Neutrophil (primary cell): ENCODE results near the gene SERPINB6.

Source experiments
- H3K27ac ChIP-seq: fragments of 200-600 bp; sonication (generic); 2 replicates; pipeline ENCODE4 v1.5.1; 2016; ENCODE audit warnings: mild to moderate bottlenecking, moderate library complexity
- H3K27me3 ChIP-seq: fragments of 200-600 bp; sonication (generic); 2 replicates; pipeline ENCODE4 v1.6.0; 2016; ENCODE audit warnings: mild to moderate bottlenecking
- H3K36me3 ChIP-seq: fragments of 200-600 bp; sonication (generic); 2 replicates; pipeline ENCODE4 v1.5.1; 2017
- H3K4me1 ChIP-seq, 2 experiments: fragments of 200-600 bp in 1 of 2; sonication (generic) in 1 of 2; 1 replicate in 1 of 2; 2 replicates in 1 of 2; pipeline versions ENCODE4 v1.5.1 to v1.6.1; 2013 to 2016; ENCODE audit warnings: low read depth in 1 of 2, low read length in 1 of 2, mild to moderate bottlenecking in 1 of 2, moderate library complexity in 1 of 2; ENCODE audit not compliant: control insufficient read depth in 1 of 2, insufficient read depth in 1 of 2
- H3K4me3 ChIP-seq, 2 experiments: fragments of 200-600 bp in 1 of 2; sonication (generic) in 1 of 2; 1 replicate in 1 of 2; 2 replicates in 1 of 2; pipeline ENCODE4 v1.5.1; 2013 to 2016; ENCODE audit warnings: low read depth in 1 of 2, low read length in 1 of 2, mild to moderate bottlenecking in 1 of 2, moderate library complexity in 1 of 2
- H3K9me3 ChIP-seq: fragments of 200-600 bp; sonication (generic); 2 replicates; pipeline ENCODE4 v1.5.1; 2016
- TF ChIP-seq, protein P1 (sequence below): fragments of 200-600 bp; sonication (generic); IDR thresholded peaks from 2 replicates; pipeline ENCODE4 v1.5.1; 2016; ENCODE audit warnings: antibody characterized with exemption

Gene SERPINB6

DNA sequence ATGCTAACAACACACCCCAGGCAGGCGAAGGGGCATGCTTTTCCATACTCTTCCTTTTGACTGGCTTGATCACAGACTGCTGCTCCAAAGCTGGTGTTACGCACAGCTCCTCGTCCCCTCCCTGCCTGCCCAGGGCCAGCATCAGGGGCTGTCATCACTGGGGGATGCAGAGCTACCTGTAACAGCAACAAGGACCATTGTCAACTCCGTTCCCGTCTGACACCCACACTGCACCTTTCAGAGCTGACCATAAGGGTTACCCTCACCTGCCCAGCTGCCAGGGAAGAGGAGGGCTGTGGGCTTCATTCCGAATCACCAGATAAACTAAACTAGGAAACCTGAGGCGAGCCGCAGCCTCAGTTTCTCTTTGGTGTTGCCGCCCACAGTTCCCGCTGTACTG lies 43.8 kb upstream of the SERPINB6 start:
- peaks cover 81% of the 10 kb centered on the region for H3K36me3 ChIP-seq
- H3K27me3 ChIP-seq: no peaks in the 10 kb centered on the region
- peaks cover 67 to 75% of the 10 kb centered on the region in 2 experiments for H3K4me1 ChIP-seq
- H3K27ac ChIP-seq: peak overlapping the region; percentile 91
- H3K9me3 ChIP-seq: peaks cover 5% of the 10 kb centered on the region
- TF ChIP-seq, protein P1, sequence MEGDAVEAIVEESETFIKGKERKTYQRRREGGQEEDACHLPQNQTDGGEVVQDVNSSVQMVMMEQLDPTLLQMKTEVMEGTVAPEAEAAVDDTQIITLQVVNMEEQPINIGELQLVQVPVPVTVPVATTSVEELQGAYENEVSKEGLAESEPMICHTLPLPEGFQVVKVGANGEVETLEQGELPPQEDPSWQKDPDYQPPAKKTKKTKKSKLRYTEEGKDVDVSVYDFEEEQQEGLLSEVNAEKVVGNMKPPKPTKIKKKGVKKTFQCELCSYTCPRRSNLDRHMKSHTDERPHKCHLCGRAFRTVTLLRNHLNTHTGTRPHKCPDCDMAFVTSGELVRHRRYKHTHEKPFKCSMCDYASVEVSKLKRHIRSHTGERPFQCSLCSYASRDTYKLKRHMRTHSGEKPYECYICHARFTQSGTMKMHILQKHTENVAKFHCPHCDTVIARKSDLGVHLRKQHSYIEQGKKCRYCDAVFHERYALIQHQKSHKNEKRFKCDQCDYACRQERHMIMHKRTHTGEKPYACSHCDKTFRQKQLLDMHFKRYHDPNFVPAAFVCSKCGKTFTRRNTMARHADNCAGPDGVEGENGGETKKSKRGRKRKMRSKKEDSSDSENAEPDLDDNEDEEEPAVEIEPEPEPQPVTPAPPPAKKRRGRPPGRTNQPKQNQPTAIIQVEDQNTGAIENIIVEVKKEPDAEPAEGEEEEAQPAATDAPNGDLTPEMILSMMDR: no peak
- no peak overlapping the region for H3K4me3 ChIP-seq

DNA sequence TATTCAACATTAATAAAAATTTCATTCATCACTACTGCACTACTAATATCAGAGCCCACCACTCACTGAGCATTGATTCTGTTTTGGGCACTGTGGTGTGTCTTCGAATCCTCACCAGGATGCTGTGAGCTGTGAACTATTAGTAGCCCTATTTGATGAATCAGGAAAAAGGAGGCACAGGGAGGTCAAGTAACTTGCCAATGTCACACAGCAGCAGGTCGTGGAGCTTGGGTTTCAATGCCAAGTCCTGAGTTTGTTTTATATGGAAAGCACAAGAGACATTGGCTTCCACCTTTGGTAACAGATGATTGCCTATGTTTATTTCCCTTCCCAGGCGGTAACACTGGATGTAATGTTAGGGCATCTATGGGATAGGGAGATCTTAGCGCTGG lies 43.3 kb upstream of the SERPINB6 start:
- no peaks in the 10 kb centered on the region for H3K27me3 ChIP-seq
- H3K27ac ChIP-seq: peak overlapping the region; percentile 91
- H3K9me3 ChIP-seq: peaks cover 5% of the 10 kb centered on the region
- peaks cover 62 to 72% of the 10 kb centered on the region in 2 experiments for H3K4me1 ChIP-seq
- no peak overlapping the region for H3K4me3 ChIP-seq
- TF ChIP-seq, protein P1: no peak
- H3K36me3 ChIP-seq: peaks cover 81% of the 10 kb centered on the region

DNA sequence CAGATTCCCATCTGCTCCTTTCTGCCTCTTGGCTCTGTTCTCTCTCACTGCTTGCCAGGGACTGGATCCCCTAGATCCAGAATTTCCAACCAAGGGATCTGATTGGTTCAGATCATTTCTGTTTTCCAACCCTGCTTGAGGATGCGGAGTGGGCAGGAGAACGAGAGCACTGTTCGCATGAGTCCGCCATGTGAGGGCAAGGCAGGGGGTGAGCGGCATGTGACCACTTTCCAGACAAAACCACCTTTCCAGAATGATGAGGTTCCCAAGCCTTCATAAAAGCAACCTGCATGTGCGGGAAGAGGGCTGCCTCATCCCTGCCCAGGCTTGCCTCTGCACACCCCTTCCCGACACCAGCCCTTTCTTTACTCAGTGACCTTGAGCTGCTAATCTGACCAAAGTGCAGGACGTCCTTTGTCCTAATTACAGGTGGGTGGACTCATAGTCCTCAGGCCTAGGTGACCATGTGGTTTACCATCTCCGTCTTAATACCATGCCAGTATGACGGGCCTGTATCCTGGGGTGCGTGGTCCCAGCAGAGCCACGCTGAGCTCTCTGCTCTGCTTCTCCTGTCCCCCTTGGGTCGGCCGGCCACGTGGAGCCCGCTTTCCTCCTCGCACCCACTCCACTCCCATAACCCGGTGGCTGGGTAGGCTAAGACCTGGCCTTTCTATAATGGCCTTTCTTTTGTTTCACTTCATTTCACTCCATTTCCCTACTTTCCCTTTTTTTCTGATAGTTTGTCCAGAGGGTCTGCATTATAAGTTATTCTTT lies 42.7 kb upstream of the SERPINB6 start:
- peaks cover 81% of the 10 kb centered on the region for H3K36me3 ChIP-seq
- H3K27ac ChIP-seq: peak overlapping the region; percentile 91
- H3K4me1 ChIP-seq: peaks cover 56 to 66% of the 10 kb centered on the region in 2 experiments
- H3K4me3 ChIP-seq: peak overlapping the region; percentile 46 to 56
- H3K27me3 ChIP-seq: no peaks in the 10 kb centered on the region
- H3K9me3 ChIP-seq: peaks cover 5% of the 10 kb centered on the region
- TF ChIP-seq, protein P1: no peak

DNA sequence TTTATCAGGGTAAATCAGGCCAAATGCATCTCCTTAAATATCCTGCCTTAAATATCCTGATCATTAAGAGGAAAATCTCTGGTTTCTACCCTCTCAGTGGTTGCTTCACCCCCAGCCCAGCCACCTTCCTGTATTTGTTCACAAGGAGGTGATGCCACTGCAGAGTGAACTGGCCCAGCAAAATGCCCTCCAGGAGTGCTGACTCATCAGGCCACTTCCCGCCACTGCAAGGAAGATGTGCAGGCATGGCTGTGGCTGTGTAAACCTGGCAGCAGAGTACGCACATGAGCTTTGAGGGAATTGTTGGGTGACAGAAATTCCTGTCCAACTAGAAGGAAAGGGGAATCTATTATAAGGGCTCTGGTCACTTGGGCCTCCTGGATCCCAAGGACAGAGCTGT lies 42.1 kb upstream of the SERPINB6 start:
- H3K27ac ChIP-seq: peak overlapping the region; percentile 91
- TF ChIP-seq, protein P1: peak; percentile 60
- H3K4me3 ChIP-seq: peak overlapping the region; percentile 46 to 56
- H3K27me3 ChIP-seq: no peaks in the 10 kb centered on the region
- H3K36me3 ChIP-seq: peaks cover 81% of the 10 kb centered on the region
- peaks cover 5% of the 10 kb centered on the region for H3K9me3 ChIP-seq
- peaks cover 50 to 60% of the 10 kb centered on the region in 2 experiments for H3K4me1 ChIP-seq

DNA sequence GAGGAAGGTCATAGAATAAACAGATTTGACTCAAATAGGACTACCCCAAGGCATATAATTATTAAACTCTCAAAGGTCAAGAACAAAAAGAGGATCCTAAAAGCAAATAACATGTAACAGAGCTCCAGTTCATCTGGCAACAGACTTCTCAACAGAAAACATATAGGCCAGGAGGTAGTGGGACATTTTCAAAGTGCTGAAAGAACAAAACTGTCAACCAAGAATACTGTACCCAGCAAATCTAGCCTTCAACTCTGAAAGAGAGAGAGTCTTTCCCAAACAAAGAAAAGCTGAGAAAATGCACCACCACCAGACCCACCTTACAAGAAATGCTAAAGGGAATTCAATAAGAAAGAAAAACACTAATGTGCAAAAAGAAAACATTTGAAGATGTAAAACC lies 40.2 kb upstream of the SERPINB6 start:
- peaks cover 81% of the 10 kb centered on the region for H3K36me3 ChIP-seq
- H3K27me3 ChIP-seq: no peaks in the 10 kb centered on the region
- peak overlapping the region; percentile 91 for H3K27ac ChIP-seq
- H3K4me1 ChIP-seq: peaks cover 52 to 63% of the 10 kb centered on the region in 2 experiments
- TF ChIP-seq, protein P1: no peak
- H3K9me3 ChIP-seq: peaks cover 5% of the 10 kb centered on the region
- no peak overlapping the region for H3K4me3 ChIP-seq
